ENCODE data around the gene SH3RF1. TPM values are rescaled to one million over a fixed set of nuclear protein-coding genes. Genes with fewer than 3 reads are reported as not detected.

SH3RF1 gene
- total RNA-seq, 1 experiment from 2014 or later = 15.3 TPM

GRCh38 chr4:169183581-169183980, 87.2 kb downstream of the SH3RF1 start:
- Mint-ChIP-seq H3K4me1 (peaks cover 27 to 30% of the 10 kb centered on the region in 2 experiments), H3K4me3 (no peak overlapping the region), H3K36me3 (ENCODE audit: insufficient read depth in 1 of 3, low read depth in 3 of 3) (no peaks in the 10 kb centered on the region), H3K9me3 (no peaks in the 10 kb centered on the region), H3K27ac (no peak overlapping the region), H3K27me3 (ENCODE audit: low read depth) (no peaks in the 10 kb centered on the region)
- H3K9ac ChIP-seq (ENCODE audit: extremely low read depth, insufficient read length, low read length) = no peak overlapping the region
- H3K4me1 ChIP-seq (ENCODE audit: insufficient read depth, low read length) = no peaks in the 10 kb centered on the region; the same call in 1 of the 2 replicates
- no peaks in the 10 kb centered on the region for H3K9me3 ChIP-seq (ENCODE audit: control insufficient read depth, low read depth, low read length)
- H3T11ph ChIP-seq (ENCODE audit: low read length) = no peak overlapping the region
- no peak overlapping the region for H3K14ac ChIP-seq (ENCODE audit: insufficient read depth, low read length)
- TF ChIP-seq, protein P1, sequence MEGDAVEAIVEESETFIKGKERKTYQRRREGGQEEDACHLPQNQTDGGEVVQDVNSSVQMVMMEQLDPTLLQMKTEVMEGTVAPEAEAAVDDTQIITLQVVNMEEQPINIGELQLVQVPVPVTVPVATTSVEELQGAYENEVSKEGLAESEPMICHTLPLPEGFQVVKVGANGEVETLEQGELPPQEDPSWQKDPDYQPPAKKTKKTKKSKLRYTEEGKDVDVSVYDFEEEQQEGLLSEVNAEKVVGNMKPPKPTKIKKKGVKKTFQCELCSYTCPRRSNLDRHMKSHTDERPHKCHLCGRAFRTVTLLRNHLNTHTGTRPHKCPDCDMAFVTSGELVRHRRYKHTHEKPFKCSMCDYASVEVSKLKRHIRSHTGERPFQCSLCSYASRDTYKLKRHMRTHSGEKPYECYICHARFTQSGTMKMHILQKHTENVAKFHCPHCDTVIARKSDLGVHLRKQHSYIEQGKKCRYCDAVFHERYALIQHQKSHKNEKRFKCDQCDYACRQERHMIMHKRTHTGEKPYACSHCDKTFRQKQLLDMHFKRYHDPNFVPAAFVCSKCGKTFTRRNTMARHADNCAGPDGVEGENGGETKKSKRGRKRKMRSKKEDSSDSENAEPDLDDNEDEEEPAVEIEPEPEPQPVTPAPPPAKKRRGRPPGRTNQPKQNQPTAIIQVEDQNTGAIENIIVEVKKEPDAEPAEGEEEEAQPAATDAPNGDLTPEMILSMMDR (conservative IDR thresholded peaks at IDR 0.05) = no peak
- H3K79me2 ChIP-seq (ENCODE audit: insufficient read depth, low read length) = no peaks in the 10 kb centered on the region
- no peaks in the 10 kb centered on the region for H3K27me3 ChIP-seq (ENCODE audit: insufficient read depth, low read length)
- H3K79me1 ChIP-seq (ENCODE audit: insufficient read depth, low read depth, low read length, poor library complexity, severe bottlenecking) = no peaks in the 10 kb centered on the region
- no CpG with 5 or more reads among the region's 2 CpGs for WGBS (ENCODE audit: extremely low coverage, insufficient read length, low lambda C conversion rate)
- no peak overlapping the region for H2BK120ac ChIP-seq (ENCODE audit: low read depth, low read length, poor library complexity, severe bottlenecking)
- H2BK15ac ChIP-seq (ENCODE audit: low read depth, low read length) = no peak overlapping the region
- DNase-seq = no peak
- no peak overlapping the region for H4K91ac ChIP-seq (ENCODE audit: insufficient read length, low read depth, low read length)
- no peak overlapping the region for H3K18ac ChIP-seq (ENCODE audit: insufficient read length, low read depth, low read length)
- no peak overlapping the region for H3K4me2 ChIP-seq (ENCODE audit: insufficient read depth, insufficient read length, low read length)
- no peaks in the 10 kb centered on the region for H3K23me2 ChIP-seq (ENCODE audit: insufficient read length, low read depth, low read length, poor library complexity, severe bottlenecking)
- no peak overlapping the region for H4K8ac ChIP-seq (replicated peaks; ENCODE audit: insufficient read length, low read depth, low read length)
- no peak overlapping the region for H3K23ac ChIP-seq (ENCODE audit: insufficient read length, low read depth, low read length)
- no peak overlapping the region for H3K56ac ChIP-seq (ENCODE audit: insufficient read length, low read depth, low read length)
- no peak overlapping the region for H3K27ac ChIP-seq (ENCODE audit: insufficient read length, low read depth, low read length)
- H3K4ac ChIP-seq (ENCODE audit: low read depth, low read length) = no peak overlapping the region
- no peak overlapping the region for H4K5ac ChIP-seq (ENCODE audit: insufficient read length, low read depth, low read length)
- no peak overlapping the region for H2AFZ ChIP-seq (ENCODE audit: low read length)
- H2BK12ac ChIP-seq (ENCODE audit: insufficient read length, low read depth, low read length) = no peak overlapping the region
- no peaks in the 10 kb centered on the region for H4K20me1 ChIP-seq (ENCODE audit: control insufficient read depth, insufficient read depth, insufficient read length)
- no peak overlapping the region for H2AK5ac ChIP-seq (ENCODE audit: insufficient read length, low read length)
- no peak overlapping the region for H2BK5ac ChIP-seq (ENCODE audit: insufficient read length, low read length)
- H2BK20ac ChIP-seq (ENCODE audit: low read depth, low read length, poor library complexity, severe bottlenecking) = no peak overlapping the region

Data from H9 (cell line).